Activated CD4-positive, alpha-beta memory T cell treated with anti-CD3 and anti-CD28 coated beads for 36 hours (primary cell): ENCODE measurements around the gene COL9A2. TPM values are rescaled to one million over a fixed set of nuclear protein-coding genes. Genes with fewer than 3 reads are reported as not detected.

Source experiments
- CTCF ChIA-PET: fragments of 350-600 bp; sonication (Branson Sonifier 250); formaldehyde crosslinking; loops from one replicate; lab custom pipeline; 2021; ENCODE audit warnings: antibody characterized with exemption, inconsistent platforms; lab: Charles Lee
- POLR2A ChIA-PET: fragments of 350-600 bp; sonication (Branson Sonifier 250); formaldehyde crosslinking; loops from one replicate; lab custom pipeline; 2021; ENCODE audit warnings: antibody characterized with exemption; lab: Charles Lee
- DNase-seq: peaks from one replicate; pipeline ENCODE4 v3.0.0-alpha.2; 2020
- H3K27ac Mint-ChIP-seq: one replicate; pipeline ENCODE4 v1.8.0; 2021; ENCODE audit warnings: mixed read lengths
- H3K27me3 Mint-ChIP-seq: one replicate; pipeline ENCODE4 v1.8.0; 2021; ENCODE audit warnings: mixed read lengths
- H3K36me3 Mint-ChIP-seq: one replicate; pipeline ENCODE4 v1.8.0; 2021; ENCODE audit warnings: mixed read lengths
- H3K4me1 Mint-ChIP-seq: one replicate; pipeline ENCODE4 v1.8.0; 2021; ENCODE audit warnings: low read depth, mixed read lengths
- H3K4me3 Mint-ChIP-seq: one replicate; pipeline ENCODE4 v1.8.0; 2021; ENCODE audit warnings: mild to moderate bottlenecking, mixed read lengths
- H3K9me3 Mint-ChIP-seq: one replicate; pipeline ENCODE4 v1.8.0; 2021; ENCODE audit warnings: mixed read lengths
- intact Hi-C: fragments of 100-400 bp; cut with micrococcal nuclease; formaldehyde crosslinking; loops from one replicate; pipeline ENCODE4 v1.15.1; 2023
- total RNA-seq, 2 experiments: library from RNA; stranded (reverse); gene quantifications; one replicate each; pipeline ENCODE4 v1.2.3, GENCODE V29; 2021

The COL9A2 gene
- total RNA-seq, 2 experiments from 2014 or later, result 11.7 to 13.1 TPM

DNA sequence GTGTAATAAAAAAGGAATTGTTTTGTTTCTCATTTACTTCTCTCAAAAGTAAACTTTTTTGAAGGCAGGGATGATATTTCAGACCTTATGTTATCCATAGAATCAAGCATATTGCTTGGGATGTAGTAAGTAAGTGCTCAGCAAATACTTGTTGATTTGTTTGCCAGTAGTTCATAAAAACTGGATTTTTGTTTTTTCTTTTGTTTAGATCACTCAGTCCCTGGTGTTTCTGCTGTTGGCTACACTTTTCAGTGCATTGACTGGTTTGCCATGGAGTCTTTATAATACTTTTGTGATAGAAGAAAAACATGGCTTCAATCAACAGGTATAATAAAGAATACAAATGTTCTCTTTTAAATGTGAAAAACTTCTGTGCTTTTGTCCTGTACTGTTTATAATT is 48.9 kb downstream of the COL9A2 start:
- ChIA-PET CTCF (interaction anchor here (1.7 kb wide), 1 partner anchor 115 kb away, joined by 11 read pairs; no protein-coding TSS in a partner anchor), POLR2A (interaction anchor here (0.6 kb wide), 1 partner anchor 114 kb away, joined by 3 read pairs; no protein-coding TSS in a partner anchor)
- DNase-seq, result no peak
- peaks cover 58% of the 10 kb centered on the region for H3K4me1 Mint-ChIP-seq
- peaks cover 45% of the 10 kb centered on the region for H3K36me3 Mint-ChIP-seq
- H3K27ac Mint-ChIP-seq, result no peak overlapping the region
- H3K9me3 Mint-ChIP-seq, result no peaks in the 10 kb centered on the region
- intact Hi-C loops, result no loop called here
- H3K4me3 Mint-ChIP-seq, result no peak overlapping the region
- H3K27me3 Mint-ChIP-seq, result no peaks in the 10 kb centered on the region

DNA sequence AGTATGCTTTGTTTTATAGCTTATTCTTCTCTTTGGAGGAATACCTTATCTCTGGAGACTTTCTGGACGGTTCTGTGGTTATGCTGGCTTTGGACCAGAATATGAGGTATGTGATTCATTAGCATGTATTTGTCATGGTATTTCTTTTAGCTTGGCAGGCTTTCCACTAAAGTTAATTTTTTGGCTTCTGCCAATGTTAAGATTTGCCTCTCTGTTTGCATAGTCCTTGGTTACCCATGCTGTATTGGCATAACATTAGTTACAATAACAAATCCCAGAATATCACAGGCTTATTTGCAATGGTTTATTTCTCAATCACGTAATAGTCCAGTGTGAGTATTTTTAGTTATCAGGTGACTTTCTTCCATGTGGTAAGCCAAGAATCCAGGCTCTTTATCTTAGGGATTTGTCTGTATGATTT is 49.3 kb downstream of the COL9A2 start:
- peaks cover 60% of the 10 kb centered on the region for H3K4me1 Mint-ChIP-seq
- CTCF ChIA-PET, result interaction anchor here (2.0 kb wide), 1 partner anchor 114 kb away, joined by 7 read pairs; no protein-coding TSS in a partner anchor
- intact Hi-C loops, result no loop called here
- no peak overlapping the region for H3K27ac Mint-ChIP-seq
- H3K9me3 Mint-ChIP-seq, result no peaks in the 10 kb centered on the region
- H3K36me3 Mint-ChIP-seq, result peaks cover 46% of the 10 kb centered on the region
- POLR2A ChIA-PET, result no interaction called here
- no peak for DNase-seq
- H3K4me3 Mint-ChIP-seq, result no peak overlapping the region
- no peaks in the 10 kb centered on the region for H3K27me3 Mint-ChIP-seq

DNA sequence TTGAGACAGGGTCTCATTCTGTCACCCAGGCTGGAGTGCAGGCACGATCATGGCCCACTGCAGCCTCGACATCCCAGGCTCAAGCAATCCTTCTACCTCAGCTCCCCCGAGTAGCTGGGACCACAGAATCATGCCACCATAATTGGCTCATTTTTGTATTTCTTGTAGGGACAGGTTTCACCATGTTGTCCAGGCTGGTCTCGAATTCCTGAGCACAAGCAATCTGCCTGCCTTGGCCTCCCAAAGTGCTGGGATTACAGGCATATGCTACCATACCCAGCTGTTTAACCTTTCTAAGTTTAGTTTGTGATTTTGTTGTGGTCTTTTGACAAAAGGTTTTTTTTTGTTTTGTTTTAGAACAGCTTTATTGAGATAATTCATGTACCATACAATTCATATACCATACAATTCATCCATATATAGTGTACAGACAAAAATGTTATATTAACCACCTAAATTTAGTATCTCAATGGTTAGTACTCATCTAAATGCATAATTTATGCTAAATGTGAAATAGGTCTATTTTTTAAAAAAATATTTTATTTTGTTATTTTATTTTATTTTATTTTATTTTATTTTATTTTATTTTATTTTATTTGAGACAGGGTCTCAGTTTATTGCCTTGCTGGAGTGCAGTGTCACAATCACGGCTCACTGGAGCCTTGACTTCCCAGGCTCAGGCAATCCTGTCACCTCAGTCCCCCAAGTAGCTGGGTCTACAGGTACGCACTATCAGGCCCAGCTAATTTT is 50.1 kb downstream of the COL9A2 start:
- intact Hi-C loops, result no loop called here
- ChIA-PET POLR2A (interaction anchor here (1.6 kb wide), 1 partner anchor 119 kb away, joined by 7 read pairs; no protein-coding TSS in a partner anchor), CTCF (interaction anchor here (0.6 to 2.0 kb wide), 3 partner anchors 48 to 114 kb away, joined by 3 to 7 read pairs (median 3); no protein-coding TSS in a partner anchor)
- DNase-seq, result no peak
- Mint-ChIP-seq H3K27me3 (no peaks in the 10 kb centered on the region), H3K4me3 (no peak overlapping the region), H3K36me3 (peaks cover 45% of the 10 kb centered on the region), H3K4me1 (peaks cover 59% of the 10 kb centered on the region), H3K9me3 (no peaks in the 10 kb centered on the region), H3K27ac (no peak overlapping the region)

DNA sequence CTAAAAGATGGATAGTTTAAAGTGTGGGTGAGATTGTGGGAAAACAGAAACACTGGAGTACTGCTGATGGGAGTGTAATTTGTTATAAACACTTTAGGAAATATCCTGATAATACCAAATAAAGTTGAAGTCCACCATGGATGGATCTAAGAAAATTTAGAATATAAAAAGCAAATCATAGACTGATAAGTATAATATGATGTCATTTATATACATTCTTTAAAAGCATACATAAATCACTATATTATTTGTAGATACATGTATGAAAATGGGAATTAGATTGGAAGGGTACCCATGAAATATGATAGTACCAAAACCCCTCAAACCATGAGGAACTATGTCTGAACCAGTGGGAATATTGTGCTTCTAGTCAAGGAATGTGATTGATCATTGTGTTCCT is 51.2 kb downstream of the COL9A2 start:
- Mint-ChIP-seq H3K27ac (peak overlapping the region; percentile 91), H3K4me1 (peaks cover 62% of the 10 kb centered on the region), H3K27me3 (no peaks in the 10 kb centered on the region), H3K36me3 (peaks cover 47% of the 10 kb centered on the region), H3K4me3 (no peak overlapping the region), H3K9me3 (no peaks in the 10 kb centered on the region)
- no peak for DNase-seq
- CTCF ChIA-PET, result interaction anchor here (0.7 to 2.0 kb wide), 2 partner anchors 49 to 112 kb away, joined by 3 to 7 read pairs; no protein-coding TSS in a partner anchor
- intact Hi-C loops, result loop anchor here (2.0 kb wide), 1 partner anchor 41 kb away; no protein-coding TSS in a partner anchor
- POLR2A ChIA-PET, result interaction anchor here (1.6 kb wide), 1 partner anchor 120 kb away, joined by 7 read pairs; no protein-coding TSS in a partner anchor

DNA sequence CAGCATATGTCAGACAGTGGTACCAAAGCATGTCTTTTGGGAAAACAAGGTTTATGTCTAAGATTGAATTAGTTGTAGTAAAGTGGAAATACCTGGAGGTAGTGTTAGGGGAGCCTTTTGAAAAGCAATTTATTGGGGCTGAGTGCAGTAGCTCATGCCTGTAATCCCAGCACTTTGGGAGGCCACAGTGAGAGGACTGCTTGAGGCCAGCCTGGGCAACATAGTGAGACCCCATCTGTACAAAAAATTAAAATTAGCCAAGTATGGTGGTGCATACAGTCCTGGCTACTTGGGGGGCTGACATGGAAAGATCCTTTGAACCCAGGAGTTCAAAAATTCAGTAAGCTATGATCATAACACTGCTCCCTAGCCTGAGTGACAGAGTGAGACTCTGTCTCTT is 51.8 kb downstream of the COL9A2 start:
- H3K27ac Mint-ChIP-seq, result peak overlapping the region; percentile 91

DNA sequence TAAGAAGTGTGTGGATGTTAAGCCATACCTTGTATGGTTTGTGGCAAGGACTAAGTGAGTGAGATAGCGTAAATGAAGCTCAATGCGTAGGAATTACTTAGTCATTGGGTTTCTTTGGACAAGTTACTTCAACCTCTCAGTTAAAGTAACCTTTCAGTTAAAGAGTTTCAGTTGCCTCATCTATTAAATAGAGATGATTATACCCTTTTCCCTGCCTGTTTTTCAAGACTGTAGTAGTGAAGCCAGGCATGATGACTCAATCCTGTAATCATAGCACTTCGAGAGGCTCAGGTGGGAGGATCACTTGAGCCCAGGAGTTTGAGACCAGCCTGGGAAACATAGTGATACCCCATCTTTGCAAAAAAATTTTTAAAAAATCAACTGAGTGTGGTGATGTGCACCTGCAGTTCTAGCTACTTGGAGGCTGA is 52.7 kb downstream of the COL9A2 start:
- Mint-ChIP-seq H3K9me3 (no peaks in the 10 kb centered on the region), H3K4me3 (peak overlapping the region; percentile 16), H3K36me3 (peaks cover 49% of the 10 kb centered on the region), H3K27ac (peak overlapping the region; percentile 91), H3K27me3 (no peaks in the 10 kb centered on the region), H3K4me1 (peaks cover 63% of the 10 kb centered on the region)
- CTCF ChIA-PET, result interaction anchor here (0.6 to 1.3 kb wide), 6 partner anchors 51 to 140 kb away, joined by 3 to 5 read pairs (median 4); no protein-coding TSS in a partner anchor
- DNase-seq, result peak; percentile 59
- intact Hi-C loops, result loop anchor here (1.0 to 5.0 kb wide), 4 partner anchors 23 to 428 kb away; partner anchors contain the start of gene NFYC
- POLR2A ChIA-PET, result interaction anchor here (0.7 to 1.5 kb wide), 4 partner anchors 23 to 109 kb away, joined by 3 to 10 read pairs (median 4); partner anchors contain the start of gene SMAP2

More for the DNA sequence above, 51.8 kb downstream of the COL9A2 start:
- Mint-ChIP-seq H3K27me3 (no peaks in the 10 kb centered on the region), H3K9me3 (no peaks in the 10 kb centered on the region), H3K4me3 (no peak overlapping the region), H3K4me1 (peaks cover 63% of the 10 kb centered on the region), H3K36me3 (peaks cover 47% of the 10 kb centered on the region)
- ChIA-PET CTCF (no interaction called here), POLR2A (interaction anchor here (1.6 kb wide), 1 partner anchor 120 kb away, joined by 7 read pairs; no protein-coding TSS in a partner anchor)
- intact Hi-C loops, result loop anchor here (2.0 kb wide), 1 partner anchor 40 kb away; no protein-coding TSS in a partner anchor
- no peak for DNase-seq

DNA sequence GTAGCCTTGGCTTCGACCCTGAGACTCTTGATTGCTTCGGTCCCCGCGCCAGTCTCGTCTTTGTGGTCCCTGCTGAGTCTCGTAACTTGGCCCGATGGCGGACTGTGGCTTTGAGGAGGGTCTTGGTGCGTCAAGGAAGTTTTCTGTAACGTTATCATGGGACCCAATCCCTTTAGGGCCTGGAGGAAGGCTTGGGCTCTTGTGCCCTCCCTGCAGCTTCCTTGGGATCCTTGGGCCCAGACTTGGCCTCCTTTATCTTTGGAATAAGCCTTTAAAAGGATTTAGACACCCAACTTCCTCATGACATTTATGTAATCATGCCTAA is 58.7 kb downstream of the COL9A2 start:
- no peak for DNase-seq
- peaks cover 59% of the 10 kb centered on the region for H3K4me1 Mint-ChIP-seq
- peaks cover 39% of the 10 kb centered on the region for H3K36me3 Mint-ChIP-seq
- H3K4me3 Mint-ChIP-seq, result peak overlapping the region; percentile 86
- H3K9me3 Mint-ChIP-seq, result no peaks in the 10 kb centered on the region
- intact Hi-C loops, result loop anchor here (1.0 to 5.0 kb wide), 5 partner anchors 59 to 216 kb away; partner anchors contain the start of genes CAP1, COL9A2 and ZFP69B
- no peaks in the 10 kb centered on the region for H3K27me3 Mint-ChIP-seq
- CTCF ChIA-PET, result interaction anchor here (5.0 kb wide), 1 partner anchor 57 kb away, joined by 21 read pairs; no protein-coding TSS in a partner anchor
- peak overlapping the region; percentile 97 for H3K27ac Mint-ChIP-seq
- POLR2A ChIA-PET, result interaction anchor here (1.0 to 1.8 kb wide), 5 partner anchors 17 to 218 kb away, joined by 3 to 8 read pairs (median 6); partner anchors contain the start of gene CAP1

DNA sequence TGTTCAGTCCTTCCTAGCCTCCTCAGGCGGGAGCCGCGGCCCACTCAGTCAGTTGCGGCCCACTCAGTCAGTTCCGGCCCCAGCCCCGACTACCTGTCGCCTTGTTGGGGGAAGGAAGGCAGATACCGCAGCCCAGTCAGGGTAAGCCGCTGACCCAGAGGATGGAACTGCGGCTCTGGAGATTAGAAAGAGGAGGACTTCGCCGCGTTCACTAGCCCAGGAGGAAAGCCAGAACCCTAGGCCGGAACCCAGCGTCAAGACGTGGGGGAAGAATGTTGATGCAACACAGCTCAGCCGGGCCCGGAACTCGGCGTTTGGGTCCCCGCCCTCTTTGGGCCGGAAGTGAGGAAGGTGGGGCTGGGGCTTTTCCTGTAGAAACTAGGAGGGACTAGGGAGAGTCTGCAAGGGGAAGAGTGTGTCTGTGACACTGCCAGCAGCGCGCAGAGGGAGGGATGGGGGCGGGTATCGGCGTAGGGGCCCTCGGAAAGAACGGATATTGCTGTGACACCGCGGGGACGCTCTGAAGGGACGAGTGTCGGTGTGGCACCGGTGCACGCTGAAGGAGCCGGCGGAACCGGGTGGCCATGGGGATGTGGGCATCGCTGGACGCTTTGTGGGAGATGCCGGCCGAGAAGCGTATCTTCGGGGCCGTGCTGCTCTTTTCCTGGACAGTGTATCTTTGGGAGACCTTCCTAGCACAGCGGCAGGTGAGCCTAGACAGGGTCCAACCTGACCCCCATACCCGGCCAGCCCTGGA is 59.2 kb downstream of the COL9A2 start, which contains the start of gene ZMPSTE24:
Gene ZMPSTE24 (plus strand): TSS at position 549 of the 757 bp plus-strand sequence. CDS start 36 bp downstream, at position 585.
- Mint-ChIP-seq H3K27me3 (no peaks in the 10 kb centered on the region), H3K4me1 (peaks cover 54% of the 10 kb centered on the region), H3K27ac (peak within 1 kb of the TSS; percentile 97), H3K9me3 (no peaks in the 10 kb centered on the region), H3K36me3 (peaks cover 33% of the 10 kb centered on the region), H3K4me3 (peak within 1 kb of the TSS; percentile 86)
- intact Hi-C loops, result loop anchor here (1.0 to 5.0 kb wide), 6 partner anchors 17 to 216 kb away; partner anchors contain the start of genes CAP1, COL9A2 and ZFP69B
- peak; percentile 98 for DNase-seq
- CTCF ChIA-PET, result interaction anchor here (0.7 to 5.0 kb wide), 3 partner anchors 57 to 95 kb away, joined by 3 to 21 read pairs (median 3); no protein-coding TSS in a partner anchor
- POLR2A ChIA-PET, result interaction anchor here (0.8 to 1.8 kb wide), 7 partner anchors 16 to 218 kb away, joined by 3 to 8 read pairs (median 4); partner anchors contain the start of gene CAP1

DNA sequence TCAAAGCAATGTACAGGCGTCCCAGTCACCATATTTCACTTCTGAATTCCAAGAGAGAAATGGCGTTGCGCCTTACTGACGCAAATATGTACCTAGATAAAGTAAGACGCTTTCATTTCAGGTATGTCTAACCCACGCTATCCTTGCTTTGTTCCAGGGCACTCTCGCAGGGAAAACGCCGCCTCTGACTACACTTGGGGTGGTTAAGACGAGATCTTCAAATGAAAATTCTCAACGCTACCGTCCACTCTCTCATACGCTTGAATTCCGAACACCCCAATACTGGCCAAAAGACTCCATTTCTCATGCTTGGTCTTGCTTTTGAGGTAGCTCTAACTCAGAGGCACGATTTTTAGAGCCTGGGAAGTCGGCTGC is 59.8 kb downstream of the COL9A2 start:
- peak; percentile 63 for DNase-seq
- intact Hi-C loops, result loop anchor here (1.0 to 5.0 kb wide), 4 partner anchors 16 to 215 kb away; partner anchors contain the start of genes CAP1 and COL9A2
- CTCF ChIA-PET, result interaction anchor here (0.7 to 5.0 kb wide), 5 partner anchors 15 to 95 kb away, joined by 3 to 21 read pairs (median 3); no protein-coding TSS in a partner anchor
- Mint-ChIP-seq H3K27me3 (no peaks in the 10 kb centered on the region), H3K4me3 (peak overlapping the region; percentile 86), H3K9me3 (no peaks in the 10 kb centered on the region), H3K27ac (peak overlapping the region; percentile 97), H3K36me3 (peaks cover 29% of the 10 kb centered on the region), H3K4me1 (peaks cover 50% of the 10 kb centered on the region)
- POLR2A ChIA-PET, result interaction anchor here (0.8 to 1.8 kb wide), 7 partner anchors 15 to 217 kb away, joined by 3 to 8 read pairs (median 4); partner anchors contain the start of gene CAP1

DNA sequence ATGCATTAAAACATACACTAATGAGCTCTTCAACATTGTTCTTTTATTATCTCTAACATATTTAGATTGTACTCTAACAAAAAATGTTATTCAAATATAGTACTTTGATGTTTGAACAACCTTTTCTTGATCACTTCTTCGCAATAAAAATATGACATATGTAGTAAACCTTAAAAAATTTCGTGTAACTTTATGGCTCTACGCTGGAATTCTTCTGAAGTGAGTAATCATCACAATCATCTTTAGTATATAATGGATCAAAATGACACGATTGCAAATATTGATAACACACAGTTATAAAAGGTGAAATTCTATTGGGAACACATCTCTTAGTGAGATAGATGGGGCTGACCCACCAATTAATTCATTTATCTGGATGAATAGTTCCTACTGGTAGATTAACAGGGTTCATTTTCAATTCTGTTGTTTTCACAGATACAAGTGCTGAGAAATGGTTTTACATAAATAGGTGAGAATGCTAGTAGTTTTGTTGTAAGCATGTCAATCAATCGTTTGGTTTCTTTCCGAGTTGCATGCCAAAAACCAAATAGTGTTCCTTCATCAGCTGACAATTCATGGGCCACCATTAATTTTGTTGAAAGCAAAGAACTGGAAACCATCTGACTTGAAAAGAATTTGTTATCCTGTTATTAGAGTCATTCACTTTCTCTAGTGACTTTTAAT is 60.5 kb downstream of the COL9A2 start:
- H3K4me1 Mint-ChIP-seq, result peaks cover 44% of the 10 kb centered on the region
- peaks cover 23% of the 10 kb centered on the region for H3K36me3 Mint-ChIP-seq
- H3K27ac Mint-ChIP-seq, result peak overlapping the region; percentile 97
- H3K9me3 Mint-ChIP-seq, result no peaks in the 10 kb centered on the region
- peak overlapping the region; percentile 86 for H3K4me3 Mint-ChIP-seq
- intact Hi-C loops, result loop anchor here (1.0 to 5.0 kb wide), 4 partner anchors 15 to 214 kb away; partner anchors contain the start of genes CAP1 and COL9A2
- ChIA-PET POLR2A (interaction anchor here (1.8 kb wide), 1 partner anchor 15 kb away, joined by 8 read pairs; no protein-coding TSS in a partner anchor), CTCF (interaction anchor here (0.8 to 5.0 kb wide), 3 partner anchors 14 to 59 kb away, joined by 3 to 21 read pairs (median 3); no protein-coding TSS in a partner anchor)
- DNase-seq, result no peak
- no peaks in the 10 kb centered on the region for H3K27me3 Mint-ChIP-seq
